Adipose tissue (tissue), 3 donors: ENCODE results near the gene TSR3. TPM values are rescaled to one million over a fixed set of nuclear protein-coding genes. Genes with fewer than 3 reads are reported as not detected.
"Not testable (repeated sequence)": the region's sequence is repeated elsewhere in the genome, so short reads cannot be mapped to it uniquely, and the experiment has no call there.

Experiments
- H3K27ac ChIP-seq: one replicate; pipeline ENCODE4 v1.5.1; 2013; ENCODE audit warnings: low read depth, low read length
- WGBS, 3 donors: extraction: QIAGEN DNeasy Blood & Tissue Kit; methylation state at CpG; one replicate each; pipeline ENCODE4 v1.1.7; 2013; 5-methylcytosine and 5-hydroxymethylcytosine counted together
- polyA plus RNA-seq, 3 donors: library from polyadenylated mRNA; stranded (reverse); fragments of 200-250 nt; gene quantifications; one replicate each; pipeline ENCODE4 v1.2.3, GENCODE V29; 2013
- donor health status: healthy with polysubstance abuse.
- donor health status: Bipolar disorder and iron deficiency.
- donor health status: healthy.

Gene TSR3
- polyA plus RNA-seq, 3 donors, result 42.0 to 69.2 (median 57.8) TPM

DNA sequence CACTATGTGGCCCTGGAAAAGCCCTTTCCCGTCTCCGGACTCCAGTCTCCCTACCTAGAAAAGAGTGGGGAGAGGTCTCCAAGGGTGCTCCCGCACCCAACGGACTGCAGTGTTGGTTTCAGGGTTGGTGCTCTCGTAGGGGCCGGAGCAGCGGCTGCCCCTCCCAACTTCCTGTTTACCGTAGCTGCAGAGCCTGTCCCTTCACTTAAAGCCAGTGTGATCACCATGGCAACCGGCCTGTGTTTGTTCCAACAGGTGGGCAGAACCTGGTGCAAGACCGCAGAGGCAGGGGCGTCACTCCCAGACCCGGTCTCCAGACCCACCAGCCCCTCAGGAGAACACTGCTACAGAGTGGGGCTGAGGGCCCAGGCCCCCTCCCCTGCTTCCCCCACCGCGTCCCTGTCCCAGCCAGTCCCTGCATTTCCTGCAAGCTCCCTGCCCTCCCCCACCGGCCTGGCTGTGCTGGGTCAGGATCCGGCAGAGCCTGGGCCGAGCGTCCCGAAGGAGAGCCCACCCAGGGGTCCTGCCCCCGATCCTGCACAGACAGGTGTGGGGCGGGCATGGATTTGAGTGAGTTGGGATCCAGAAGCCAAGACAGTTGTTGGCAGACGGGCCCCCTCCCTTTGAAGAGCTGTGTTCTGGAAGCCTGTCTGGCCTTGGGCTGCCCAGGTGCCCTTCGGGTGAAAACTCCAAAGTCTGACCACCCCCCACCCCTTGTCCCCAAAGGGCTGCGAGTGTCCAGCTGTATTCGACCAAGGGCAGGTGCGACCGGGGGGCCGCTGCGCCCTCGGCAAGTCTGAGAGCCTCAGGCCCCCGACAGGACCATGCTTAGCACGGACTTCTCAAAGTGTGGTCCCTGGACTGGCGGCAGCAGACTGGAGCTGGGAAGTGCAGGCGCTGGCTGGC, 19.7 kb downstream of the TSR3 start:
- H3K27ac ChIP-seq, result no peak overlapping the region
- 4 to 10% (median 5%) methylated on average over 34 of the region's 34 CpGs for WGBS, 3 donors

DNA sequence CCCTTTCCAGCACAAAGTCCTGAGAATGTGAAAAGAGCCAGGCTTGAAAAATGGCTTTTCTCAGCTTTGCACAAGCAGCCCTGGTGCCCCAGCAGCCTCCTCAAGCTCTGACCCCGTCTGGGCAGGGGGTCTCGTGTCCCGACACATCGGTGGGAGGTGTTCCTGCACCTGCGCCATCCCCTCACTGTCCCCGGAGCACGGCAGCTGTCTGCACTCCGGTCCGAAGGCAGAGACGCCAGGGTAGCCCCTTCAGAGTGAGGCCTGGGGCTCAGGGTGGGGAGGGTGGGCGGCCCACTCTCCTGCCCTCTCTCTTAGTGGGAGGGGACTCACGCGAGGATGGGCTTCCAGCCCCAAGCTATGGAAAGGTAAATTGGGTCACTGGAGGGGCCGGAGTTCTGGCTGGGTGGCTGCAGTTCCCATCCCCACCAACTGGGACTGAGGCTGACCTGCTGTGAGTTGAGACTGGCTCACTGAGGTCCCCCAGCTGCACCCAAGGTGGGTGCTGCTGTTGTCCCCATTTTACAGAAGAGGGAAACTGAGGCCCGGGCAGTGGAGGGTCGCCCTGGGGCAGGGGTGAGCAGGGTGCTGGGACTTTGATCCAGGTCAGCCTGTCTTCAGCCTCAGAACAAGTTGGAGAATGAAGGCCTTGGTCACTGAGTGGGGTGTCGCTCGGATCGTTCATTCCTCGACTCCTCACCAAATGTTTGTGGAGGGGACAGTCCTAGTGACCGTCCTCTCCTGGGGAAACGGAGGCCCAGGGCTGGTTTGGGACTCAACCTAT, 20.6 kb downstream of the TSR3 start:
- 48 to 54% (median 54%) methylated on average over 22 of the region's 22 CpGs for WGBS, 3 donors
- H3K27ac ChIP-seq, result no peak overlapping the region

DNA sequence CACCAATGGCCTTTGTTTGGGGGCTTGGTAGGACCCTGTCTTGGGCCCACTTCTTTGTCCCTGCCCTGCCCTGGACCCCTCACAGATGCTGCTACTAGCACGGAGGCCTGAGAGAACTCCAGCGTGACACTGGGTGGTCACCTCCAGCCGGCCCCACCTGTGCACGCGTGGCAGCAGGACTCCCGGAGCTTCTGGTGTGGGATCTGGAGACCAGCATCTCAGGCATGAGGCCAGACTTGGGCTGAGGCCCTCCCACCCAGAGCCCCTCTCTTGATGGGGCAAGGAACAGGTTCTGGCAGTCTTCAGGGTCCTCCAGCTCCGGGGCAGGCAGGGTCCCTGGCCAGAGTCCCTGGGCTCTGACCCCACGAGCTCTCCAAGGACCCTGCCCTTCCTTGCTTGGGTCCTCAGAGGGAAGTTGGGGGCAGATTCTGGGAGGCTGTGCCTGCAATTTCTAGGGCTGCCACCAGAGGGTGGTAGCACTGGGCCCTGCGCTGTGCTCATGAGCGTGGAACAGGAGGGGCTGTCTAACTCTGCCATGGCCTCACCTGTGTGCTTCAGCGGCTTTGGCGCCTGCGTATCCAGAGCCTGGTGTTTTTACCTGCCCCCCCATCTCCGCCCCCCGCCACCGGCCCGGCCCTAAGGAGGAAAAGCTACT, 21.3 kb downstream of the TSR3 start:
- H3K27ac ChIP-seq, result no peak overlapping the region
- WGBS, 3 donors, result 70 to 76% (median 73%) methylated on average over 17 of the region's 17 CpGs

- WGBS, 3 donors, result 91 to 94% (median 93%) methylated on average over 10 of the region's 10 CpGs
- H3K27ac ChIP-seq, result not testable (repeated sequence)
These were observed 22.7 kb downstream of the TSR3 start for GRCh38 chr16:1328961-1329360.

DNA sequence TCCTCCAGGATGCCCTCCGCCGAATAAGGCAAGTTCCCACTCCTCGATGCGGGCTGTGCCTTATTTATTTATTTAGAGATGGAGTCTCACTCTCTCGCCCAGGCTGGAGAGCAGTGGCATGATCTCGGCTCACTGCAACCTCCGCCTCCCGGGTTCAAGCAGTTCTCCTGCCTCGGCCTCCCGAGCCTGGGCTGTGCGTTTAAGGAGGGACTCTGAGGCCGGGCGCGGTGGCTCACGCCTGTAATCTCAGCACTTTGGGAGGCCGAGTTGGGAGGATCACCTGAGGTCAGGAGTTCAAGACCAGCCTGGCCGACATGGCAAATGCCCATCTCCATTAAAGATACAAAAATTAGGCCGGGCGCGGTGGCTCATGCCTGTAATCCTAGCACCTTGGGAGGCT, 23.5 kb downstream of the TSR3 start:
- H3K27ac ChIP-seq, result not testable (repeated sequence)
- WGBS, 3 donors, result 88 to 91% (median 89%) methylated on average over 20 of the region's 20 CpGs

- no peak overlapping the region for H3K27ac ChIP-seq
- WGBS, 3 donors, result 71 to 80% (median 72%) methylated on average over 4 to 5 of the region's 5 CpGs
These were observed 24.1 kb downstream of the TSR3 start for GRCh38 chr16:1327619-1327947.

DNA sequence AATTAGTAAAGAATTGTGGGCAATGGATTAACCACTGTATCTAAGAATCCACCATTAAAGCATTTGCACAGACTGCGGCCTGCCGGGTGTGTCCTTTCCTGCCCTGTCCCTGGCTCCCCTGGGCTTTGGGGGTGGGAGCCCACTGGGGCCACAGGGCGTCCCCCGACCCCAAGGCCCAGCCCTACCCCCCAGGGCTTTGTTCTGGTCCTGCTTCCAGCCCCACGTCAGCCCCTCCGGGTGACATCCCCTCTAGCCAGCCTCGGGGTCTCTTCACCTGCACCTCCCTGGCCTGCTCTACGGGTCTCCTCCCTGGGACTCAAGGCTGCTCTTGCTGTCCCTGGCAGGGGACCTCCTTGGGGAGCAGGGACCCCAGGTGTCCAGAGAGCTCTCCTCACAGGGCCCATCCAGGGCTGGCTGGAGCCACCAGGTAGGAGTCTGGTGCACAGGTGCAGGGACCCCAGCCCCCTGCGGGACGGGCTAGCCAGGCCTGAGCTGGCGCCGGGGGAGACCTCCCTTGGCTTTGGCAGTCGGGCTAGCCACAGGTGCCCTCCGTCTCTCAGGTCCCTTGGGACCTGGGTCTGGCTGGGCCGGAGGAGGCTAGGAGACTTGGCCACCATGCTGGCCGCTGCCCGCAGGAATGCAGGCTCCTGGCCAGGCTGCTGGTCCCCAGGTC, 24.6 kb downstream of the TSR3 start:
- WGBS, 3 donors, result 74 to 78% (median 75%) methylated on average over 16 to 17 of the region's 17 CpGs
- no peak overlapping the region for H3K27ac ChIP-seq

GRCh38 chr16:1326391-1326790, 25.3 kb downstream of the TSR3 start:
- WGBS, 3 donors, result 70 to 76% (median 73%) methylated on average over 17 of the region's 17 CpGs

DNA sequence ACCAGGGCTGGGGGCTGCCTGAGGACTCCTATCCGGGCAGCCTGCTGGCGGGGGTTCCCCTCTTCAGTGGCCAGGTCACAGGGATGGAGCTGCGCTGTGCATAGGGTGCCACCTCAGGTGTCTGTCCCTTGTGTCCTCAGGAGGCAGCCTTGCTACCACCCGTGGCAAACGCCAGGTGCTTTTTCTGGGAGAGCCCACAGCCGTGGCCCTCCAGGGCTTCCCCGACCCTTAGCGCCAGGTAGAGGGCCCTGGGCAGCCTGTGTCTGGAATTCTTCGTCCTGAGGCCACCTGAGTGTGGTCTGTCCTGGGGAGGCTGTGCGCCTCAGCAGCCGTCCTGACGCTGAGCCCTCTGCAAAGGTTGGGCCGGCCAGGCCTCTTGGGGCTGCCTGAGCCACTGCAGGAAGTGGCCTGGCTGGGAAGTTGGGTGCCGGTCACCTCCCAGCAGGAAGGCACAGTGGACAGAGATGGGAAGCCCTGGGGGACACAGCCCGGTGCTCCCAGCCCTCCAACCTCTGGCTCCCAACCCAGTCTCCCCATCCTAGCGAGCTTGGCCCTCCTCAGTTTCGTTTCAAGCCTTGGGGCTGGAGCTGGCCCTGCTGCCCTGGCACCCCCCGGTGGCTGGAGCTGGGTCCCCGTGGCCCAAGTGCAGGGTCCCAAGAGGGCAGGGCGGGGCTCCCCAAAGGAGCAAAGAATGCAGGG, 25.9 kb downstream of the TSR3 start:
- no peak overlapping the region for H3K27ac ChIP-seq
- WGBS, 3 donors, result 62 to 74% (median 69%) methylated on average over 19 to 20 of the region's 20 CpGs

More at GRCh38 chr16:1326391-1326790, 25.3 kb downstream of the TSR3 start:
- H3K27ac ChIP-seq, result no peak overlapping the region

DNA sequence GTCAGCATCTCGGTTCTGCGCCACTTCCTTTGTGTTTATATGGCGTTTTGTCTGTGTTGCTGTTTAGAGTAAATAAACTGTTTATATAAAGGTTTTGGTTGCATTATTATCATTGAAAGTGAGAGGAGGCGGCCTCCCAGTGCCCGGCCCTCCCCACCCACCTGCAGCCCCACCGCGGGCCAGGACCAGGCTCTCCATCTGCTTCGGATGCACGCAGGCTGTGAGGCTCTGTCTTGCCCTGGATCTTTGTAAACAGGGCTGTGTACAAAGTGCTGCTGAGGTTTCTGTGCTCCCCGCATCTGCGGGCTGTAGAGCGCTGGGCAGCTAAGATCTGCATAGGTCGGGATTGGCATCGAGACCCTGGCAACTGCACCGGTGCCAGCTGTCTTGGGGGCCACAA, 26.4 kb downstream of the TSR3 start:
- 88 to 91% (median 89%) methylated on average over 15 of the region's 15 CpGs for WGBS, 3 donors
- H3K27ac ChIP-seq, result no peak overlapping the region

DNA sequence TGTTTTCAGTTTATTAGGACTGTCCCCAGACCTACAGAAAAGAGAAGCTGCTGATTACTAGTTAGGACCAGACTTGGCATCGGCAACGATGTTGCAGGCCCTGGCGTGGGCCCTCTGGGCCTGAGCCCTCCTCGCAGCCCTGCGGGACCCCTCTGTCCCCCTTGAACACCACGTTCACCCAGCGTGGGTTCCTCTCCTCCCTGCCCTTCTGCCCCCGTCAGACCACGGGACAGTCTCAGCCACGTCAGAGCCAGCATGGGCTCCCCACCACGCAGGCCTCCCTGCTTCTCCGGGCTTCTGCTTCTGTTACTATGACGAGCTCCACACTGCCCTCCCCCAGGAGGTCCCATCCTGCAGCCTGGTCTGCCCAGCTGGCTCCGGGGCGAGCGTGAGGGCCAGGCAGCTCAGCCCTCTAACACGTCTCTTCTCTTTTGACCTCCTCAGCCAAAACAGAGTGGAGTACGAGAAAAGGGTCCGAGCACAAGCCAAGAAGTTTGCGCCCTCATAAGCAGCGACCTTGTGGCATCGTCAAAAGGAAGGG, 27.3 kb downstream of the TSR3 start:
- 82 to 88% (median 83%) methylated on average over 22 of the region's 22 CpGs for WGBS, 3 donors
- H3K27ac ChIP-seq, result no peak overlapping the region

DNA sequence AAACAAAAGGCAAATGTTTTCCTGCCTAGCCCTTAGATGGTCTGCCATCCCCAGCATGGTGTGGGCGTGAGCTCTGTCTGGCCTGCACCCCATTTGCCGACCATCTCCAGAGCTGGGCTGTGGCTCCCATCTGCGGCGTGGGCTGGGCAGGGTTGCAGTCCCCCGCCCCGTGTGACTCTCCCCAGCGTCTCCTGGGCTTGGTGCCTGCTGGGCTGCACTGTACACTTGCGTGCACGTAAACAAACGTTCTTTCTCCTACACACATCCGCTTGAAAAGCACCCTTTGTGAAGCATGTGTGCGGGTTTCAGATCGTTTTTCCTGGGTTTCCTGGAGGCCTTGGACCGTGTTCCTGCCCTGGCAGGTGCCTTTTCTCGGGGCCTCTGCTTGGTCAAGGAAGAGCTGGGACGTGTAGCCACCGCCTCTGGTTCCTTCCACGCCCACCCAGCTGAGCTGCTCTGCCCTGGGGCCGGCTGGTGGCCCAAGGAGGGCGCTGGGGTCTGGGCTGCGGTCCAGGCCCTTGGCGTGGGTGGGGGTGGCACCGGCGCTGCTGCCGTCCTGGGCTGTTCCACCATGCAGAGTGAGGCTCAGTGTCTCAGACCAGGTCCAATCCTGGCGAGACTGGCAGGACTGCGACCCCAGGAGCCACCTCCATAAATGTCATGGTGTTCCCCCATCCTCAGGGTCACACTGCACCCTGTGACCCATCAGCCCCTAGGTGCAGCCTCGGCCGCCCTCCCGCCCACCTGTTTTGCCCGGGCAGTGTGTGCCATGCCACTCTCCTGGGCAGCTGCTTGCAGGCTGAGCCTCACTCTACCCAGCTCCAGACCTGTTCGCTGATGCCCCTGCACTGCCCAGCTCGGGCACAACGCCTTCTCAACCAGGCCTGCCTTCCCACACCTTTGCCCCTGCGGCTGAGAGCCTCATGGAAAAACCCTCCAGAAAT, 28.1 kb downstream of the TSR3 start:
- no peak overlapping the region for H3K27ac ChIP-seq
- WGBS, 3 donors, result 77 to 86% (median 83%) methylated on average over 31 to 35 of the region's 35 CpGs

DNA sequence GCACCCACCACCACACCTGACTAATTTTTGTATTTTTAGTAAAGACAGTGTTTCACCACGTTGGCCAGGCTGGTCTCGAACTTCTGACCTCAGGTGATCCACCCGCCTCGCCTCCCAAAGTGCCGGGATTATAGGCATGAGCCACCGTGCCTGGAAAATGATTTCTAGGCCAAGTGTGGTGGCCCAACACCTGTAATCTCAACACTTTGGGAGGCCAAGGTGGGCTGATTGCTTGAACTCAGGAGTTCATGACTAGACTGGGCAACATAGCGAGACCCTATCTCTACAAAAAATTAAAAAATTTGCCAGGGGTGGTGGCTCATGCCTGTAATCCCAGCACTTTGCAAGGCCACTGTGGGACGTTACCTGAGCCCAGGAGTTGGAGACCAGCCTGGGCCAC, 29.3 kb downstream of the TSR3 start:
- no peak overlapping the region for H3K27ac ChIP-seq
- WGBS, 3 donors, result 96 to 98% (median 96%) methylated on average over 8 of the region's 8 CpGs

GRCh38 chr16:1320658-1321240, 30.9 kb downstream of the TSR3 start:
- H3K27ac ChIP-seq, result no peak overlapping the region
- 85 to 93% (median 87%) methylated on average over 21 to 22 of the region's 22 CpGs for WGBS, 3 donors

GRCh38 chr16:1320097-1320496, 31.6 kb downstream of the TSR3 start:
- WGBS, 3 donors, result 85 to 94% (median 86%) methylated on average over 11 to 12 of the region's 12 CpGs
- H3K27ac ChIP-seq, result no peak overlapping the region

DNA sequence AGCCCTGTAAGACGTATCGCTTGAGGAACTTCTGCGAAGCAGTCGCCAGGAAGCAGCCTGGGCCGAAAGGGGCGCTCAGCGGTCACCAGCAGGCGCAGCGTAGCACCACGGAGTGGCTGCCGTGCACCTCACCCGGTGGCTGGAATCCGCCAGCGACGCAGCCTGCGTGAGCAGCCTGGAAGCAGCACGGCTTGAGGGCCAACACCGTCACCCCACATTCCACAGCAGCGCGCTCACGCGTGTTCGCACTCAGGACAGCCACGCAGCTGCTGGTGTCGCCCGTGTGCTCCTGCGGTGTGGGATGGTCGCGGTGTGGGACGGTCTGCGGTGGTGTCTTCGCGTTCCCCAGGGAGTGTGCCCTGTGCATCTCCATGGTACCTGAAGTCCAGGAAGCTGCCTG, 32.6 kb downstream of the TSR3 start:
- WGBS, 3 donors, result 92 to 93% (median 93%) methylated on average over 33 of the region's 33 CpGs
- no peak overlapping the region for H3K27ac ChIP-seq

GRCh38 chr16:1318268-1318545, 33.5 kb downstream of the TSR3 start:
- 79 to 85% (median 81%) methylated on average over 9 of the region's 9 CpGs for WGBS, 3 donors
- no peak overlapping the region for H3K27ac ChIP-seq
